Lower leg skin (tissue), 3 donors: Measurements from ENCODE around the gene TUBB1.

Experiments
- POLR2A ChIP-seq, 2 donors: fragments of 450-650 bp; IDR thresholded peaks; one replicate each; pipeline ENCODE4 v1.6.1; 2016 to 2017; ENCODE audit warnings: antibody characterized with exemption in 2 of 2, mild to moderate bottlenecking in 1 of 2, moderate library complexity in 1 of 2
- TF ChIP-seq, protein P1 (sequence below), 3 donors: fragments of 450-650 bp; IDR thresholded peaks; one replicate each; pipeline ENCODE4 v1.5.1; 2016; ENCODE audit warnings: antibody characterized with exemption in 3 of 3, mild to moderate bottlenecking in 3 of 3, moderate library complexity in 2 of 3

DNA sequence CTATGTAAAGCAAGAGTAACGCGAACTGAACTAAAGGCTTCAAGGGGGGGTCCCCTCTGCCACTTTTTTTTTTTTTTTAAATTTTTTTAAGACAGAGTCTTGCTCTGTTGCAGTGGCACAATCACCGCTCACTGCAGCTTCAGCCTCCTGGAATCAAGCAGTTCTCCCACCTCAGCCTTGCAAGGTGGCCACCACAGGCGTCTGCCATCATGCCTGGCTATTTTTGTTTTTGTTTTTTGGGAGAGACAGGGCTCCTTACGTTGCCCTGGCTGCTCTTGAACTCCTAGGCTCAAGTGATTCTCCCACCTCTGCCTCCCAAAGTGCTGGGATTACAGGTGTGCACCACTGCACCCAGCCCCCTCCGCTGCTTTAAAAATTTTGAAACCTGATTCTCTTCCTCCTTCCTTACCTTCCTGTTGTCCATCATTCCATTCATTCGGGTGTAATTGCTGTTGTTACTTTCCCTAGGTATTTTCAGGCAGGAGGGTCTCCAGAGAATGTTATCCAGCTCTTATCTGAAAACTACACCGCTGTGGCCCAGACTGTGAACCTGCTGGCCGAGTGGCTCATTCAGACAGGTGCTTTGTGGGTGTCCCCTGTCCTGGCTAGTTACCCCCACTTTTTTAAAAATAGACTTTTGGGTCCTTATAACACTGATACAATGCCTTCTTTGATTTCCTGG is 32.8 kb upstream of the TUBB1 start:
- no peak for TF ChIP-seq POLR2A (IDR thresholded peaks at IDR 0.05)
- TF ChIP-seq, protein P1, sequence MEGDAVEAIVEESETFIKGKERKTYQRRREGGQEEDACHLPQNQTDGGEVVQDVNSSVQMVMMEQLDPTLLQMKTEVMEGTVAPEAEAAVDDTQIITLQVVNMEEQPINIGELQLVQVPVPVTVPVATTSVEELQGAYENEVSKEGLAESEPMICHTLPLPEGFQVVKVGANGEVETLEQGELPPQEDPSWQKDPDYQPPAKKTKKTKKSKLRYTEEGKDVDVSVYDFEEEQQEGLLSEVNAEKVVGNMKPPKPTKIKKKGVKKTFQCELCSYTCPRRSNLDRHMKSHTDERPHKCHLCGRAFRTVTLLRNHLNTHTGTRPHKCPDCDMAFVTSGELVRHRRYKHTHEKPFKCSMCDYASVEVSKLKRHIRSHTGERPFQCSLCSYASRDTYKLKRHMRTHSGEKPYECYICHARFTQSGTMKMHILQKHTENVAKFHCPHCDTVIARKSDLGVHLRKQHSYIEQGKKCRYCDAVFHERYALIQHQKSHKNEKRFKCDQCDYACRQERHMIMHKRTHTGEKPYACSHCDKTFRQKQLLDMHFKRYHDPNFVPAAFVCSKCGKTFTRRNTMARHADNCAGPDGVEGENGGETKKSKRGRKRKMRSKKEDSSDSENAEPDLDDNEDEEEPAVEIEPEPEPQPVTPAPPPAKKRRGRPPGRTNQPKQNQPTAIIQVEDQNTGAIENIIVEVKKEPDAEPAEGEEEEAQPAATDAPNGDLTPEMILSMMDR (IDR thresholded peaks at IDR 0.05), result no peak
